CD14-positive monocyte (primary cell): ENCODE results near the gene FARP1. TPM values are rescaled to one million over a fixed set of nuclear protein-coding genes. Genes with fewer than 3 reads are reported as not detected.

ENCODE experiments used
- DNase-seq, 3 donors: peaks; one replicate each; pipeline ENCODE4 v3.0.0-alpha.2; 2011 to 2022
- H2AFZ ChIP-seq: 2 replicates; pipeline ENCODE4 v1.6.0; 2012; ENCODE audit warnings: mild to moderate bottlenecking, low read depth, low read length, inconsistent platforms; ENCODE audit not compliant: insufficient read depth, poor library complexity, severe bottlenecking
- H3K27ac ChIP-seq, 2 donors: 1 replicate in 1 of 2; 2 replicates in 1 of 2; pipeline ENCODE4 v1.5.1; 2012 to 2013; ENCODE audit warnings: low read length in 2 of 2, control low read depth in 1 of 2, inconsistent platforms in 1 of 2, low read depth in 1 of 2, mild to moderate bottlenecking in 1 of 2
- H3K27me3 ChIP-seq, 2 donors: one replicate each; pipeline versions ENCODE4 v1.6.0 to v1.6.1; 2011 to 2013; ENCODE audit warnings: low read length in 2 of 2; ENCODE audit not compliant: control insufficient read depth in 2 of 2, insufficient read depth in 2 of 2
- H3K36me3 ChIP-seq, 2 donors: replicated peaks in 1 of 2; 1 replicate in 1 of 2; 2 replicates in 1 of 2; pipeline versions ENCODE4 v1.5.1 to v1.6.1; 2012 to 2013; ENCODE audit warnings: low read length in 2 of 2, control low read depth in 1 of 2, inconsistent platforms in 1 of 2, mild to moderate bottlenecking in 1 of 2; ENCODE audit not compliant: insufficient read depth in 2 of 2, control insufficient read depth in 1 of 2
- H3K4me1 ChIP-seq, 2 donors: 1 replicate in 1 of 2; 2 replicates in 1 of 2; pipeline versions ENCODE4 v1.5.1 to v1.6.1; 2012 to 2013; ENCODE audit warnings: low read length in 2 of 2, control low read depth in 1 of 2, inconsistent platforms in 1 of 2, mild to moderate bottlenecking in 1 of 2, moderate library complexity in 1 of 2; ENCODE audit not compliant: insufficient read depth in 2 of 2, control insufficient read depth in 1 of 2
- H3K4me2 ChIP-seq: replicated peaks from 2 replicates; pipeline ENCODE3; 2012; ENCODE audit warnings: low read length, moderate library complexity, mild to moderate bottlenecking; ENCODE audit not compliant: poor library complexity, severe bottlenecking; ENCODE audit errors: extremely low read depth
- H3K4me3 ChIP-seq, 3 experiments: fragments of 200-600 bp in 1 of 3; sonication (generic) in 1 of 3; replicated peaks in 1 of 3; 1 replicate in 2 of 3; 2 replicates in 1 of 3; pipeline ENCODE4 v1.5.1; 2011 to 2013; ENCODE audit warnings: low read length in 3 of 3, mild to moderate bottlenecking in 3 of 3, control low read depth in 2 of 3, low read depth in 2 of 3, inconsistent platforms in 1 of 3, moderate library complexity in 1 of 3
- H3K79me2 ChIP-seq: 2 replicates; pipeline ENCODE4 v1.6.0; 2012; ENCODE audit warnings: mild to moderate bottlenecking, control low read depth, inconsistent platforms, low read length, moderate library complexity; ENCODE audit not compliant: insufficient read depth
- H3K9ac ChIP-seq: 2 replicates; pipeline ENCODE4 v1.6.0; 2017; ENCODE audit warnings: low read length, mild to moderate bottlenecking; ENCODE audit not compliant: insufficient read depth, poor library complexity, severe bottlenecking
- H3K9me3 ChIP-seq, 2 donors: replicated peaks in 1 of 2; 1 replicate in 1 of 2; 2 replicates in 1 of 2; pipeline versions ENCODE4 v1.5.1 to v1.6.1; 2012 to 2013; ENCODE audit warnings: low read length in 2 of 2, control low read depth in 1 of 2; ENCODE audit not compliant: control insufficient read depth in 1 of 2, insufficient read depth in 1 of 2
- H4K20me1 ChIP-seq: 2 replicates; pipeline ENCODE4 v1.6.0; 2012; ENCODE audit warnings: mild to moderate bottlenecking, low read length, control low read depth, moderate library complexity; ENCODE audit not compliant: insufficient read depth
- H3K27ac Mint-ChIP-seq, 7 donors: one replicate each; pipeline ENCODE4 v1.8.0; 2020; ENCODE audit warnings: mild to moderate bottlenecking in 7 of 7, mixed read lengths in 7 of 7, moderate library complexity in 6 of 7, inconsistent platforms in 2 of 7
- H3K27me3 Mint-ChIP-seq, 3 donors: one replicate each; pipeline ENCODE4 v1.8.0; 2021 to 2022; ENCODE audit warnings: low read depth in 3 of 3, mild to moderate bottlenecking in 3 of 3, mixed read lengths in 3 of 3, moderate library complexity in 3 of 3, inconsistent platforms in 1 of 3
- H3K36me3 Mint-ChIP-seq, 2 donors: one replicate each; pipeline ENCODE4 v1.8.0; 2020; ENCODE audit warnings: mixed read lengths in 2 of 2, inconsistent platforms in 1 of 2, mild to moderate bottlenecking in 1 of 2
- H3K4me1 Mint-ChIP-seq: one replicate; pipeline ENCODE4 v1.8.0; 2020; ENCODE audit warnings: mild to moderate bottlenecking, mixed read lengths
- H3K4me3 Mint-ChIP-seq, 2 donors: one replicate each; pipeline ENCODE4 v1.8.0; 2020; ENCODE audit warnings: mild to moderate bottlenecking in 2 of 2, mixed read lengths in 2 of 2, moderate library complexity in 1 of 2
- H3K9me3 Mint-ChIP-seq, 7 donors: one replicate each; pipeline ENCODE4 v1.8.0; 2020 to 2022; ENCODE audit warnings: mixed read lengths in 7 of 7, mild to moderate bottlenecking in 6 of 7, moderate library complexity in 6 of 7, inconsistent platforms in 2 of 7
- WGBS: methylation state at CpG from one replicate; pipeline ENCODE4 v1.1.5; 2013; ENCODE audit warnings: missing lambda C conversion rate; ENCODE audit not compliant: insufficient coverage; 5-methylcytosine and 5-hydroxymethylcytosine counted together
- intact Hi-C, 2 donors: fragments of 100-400 bp; cut with micrococcal nuclease; formaldehyde crosslinking; loops; one replicate each; pipeline versions ENCODE4 v1.15.0 to v1.15.1; 2023
- polyA plus RNA-seq, 3 donors: library from polyadenylated mRNA; depleted of rRNA in 1 of 3; unstranded in 2 of 3; stranded (reverse) in 1 of 3; fragments of 300-500 nt in 2 of 3; fragments of >200 nt in 1 of 3; fragmentation: Illumina TruSeq in 2 of 3; gene quantifications; 1 replicate in 2 of 3; 2 replicates in 1 of 3; pipeline ENCODE4 v1.2.3, GENCODE V29; 2012 to 2021
- TF ChIP-seq, protein P1 (sequence below): fragments of 200-600 bp; IDR thresholded peaks from one replicate; pipeline ENCODE4 v1.8.0; 2022; ENCODE audit warnings: antibody characterized with exemption, mild to moderate bottlenecking

Gene FARP1
- polyA plus RNA-seq, 3 donors, result 0.01 to 0.16 (median 0.12) TPM

DNA sequence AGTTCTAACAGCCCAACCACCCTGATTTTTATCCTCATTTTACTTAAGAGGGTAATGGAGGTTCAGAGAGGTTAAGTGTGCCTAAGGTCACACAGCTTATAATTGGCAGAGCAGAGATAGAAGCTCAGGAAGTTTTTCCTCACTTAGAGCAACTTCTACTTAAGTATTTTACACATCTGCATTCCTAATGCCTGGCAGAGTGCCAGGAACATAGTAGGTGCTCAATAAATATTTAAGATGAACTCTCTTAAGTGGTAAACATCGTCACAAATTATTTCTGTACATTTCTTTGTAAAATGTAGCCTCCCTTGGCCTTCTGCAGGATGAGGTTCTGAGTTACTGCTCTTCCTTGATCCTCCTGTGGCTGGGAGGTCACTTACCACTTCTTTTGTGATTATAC, 14.7 kb downstream of the FARP1 start:
- no peaks in the 10 kb centered on the region for H3K36me3 ChIP-seq
- H3K36me3 Mint-ChIP-seq, result no peaks in the 10 kb centered on the region

DNA sequence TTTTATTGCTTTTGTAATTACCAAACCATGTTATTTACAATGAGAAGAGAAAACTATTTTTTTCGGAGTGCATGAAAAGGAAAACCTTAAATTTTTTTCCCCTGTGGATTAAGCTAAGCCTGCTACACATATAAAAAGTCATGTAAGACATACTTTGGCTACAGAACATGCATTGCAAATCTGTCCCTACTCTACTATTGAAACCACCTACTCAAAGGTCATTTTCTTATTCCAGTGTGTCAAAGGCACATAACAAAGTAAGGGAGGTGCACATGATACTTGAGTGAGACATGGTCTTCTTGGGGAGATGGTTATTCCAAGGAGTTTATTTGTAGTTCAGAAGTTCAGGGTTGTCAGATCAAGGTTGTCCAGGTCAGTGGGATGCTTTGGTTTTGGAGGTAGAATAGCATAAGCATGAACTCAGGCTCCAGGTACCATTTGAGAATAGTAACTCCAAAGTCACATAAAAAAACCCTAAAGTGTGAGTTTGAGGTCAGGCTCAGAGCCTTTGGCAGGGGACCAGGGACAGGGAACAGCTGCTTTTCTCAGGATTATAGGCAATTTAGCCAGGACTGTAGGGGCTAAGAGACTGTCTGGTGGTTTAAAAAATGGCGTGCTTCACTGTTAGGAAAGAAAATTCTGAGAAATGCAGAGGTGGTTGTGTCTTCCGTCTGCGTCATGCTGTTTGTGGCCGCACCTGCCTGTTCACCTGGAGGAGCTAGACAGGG, 15.4 kb downstream of the FARP1 start:
- Histone ChIP-seq H3K4me2 (no peak overlapping the region), H3K36me3 (no peaks in the 10 kb centered on the region), H3K79me2 (no peaks in the 10 kb centered on the region), H3K4me3 (no peak overlapping the region), H3K9me3 (no peaks in the 10 kb centered on the region), H3K27me3 (no peaks in the 10 kb centered on the region), H3K27ac (no peak overlapping the region), H3K4me1 (no peaks in the 10 kb centered on the region), H3K9ac (no peak overlapping the region), H4K20me1 (no peaks in the 10 kb centered on the region), H2AFZ (no peak overlapping the region)
- H3K36me3 Mint-ChIP-seq, result no peaks in the 10 kb centered on the region
- H3K27me3 Mint-ChIP-seq, result peaks cover 4 to 12% (median 4%) of the 10 kb centered on the region in 3 donors
- H3K27ac Mint-ChIP-seq, result no peak overlapping the region
- 100% methylated on average over 1 of the region's 5 CpGs for WGBS
- intact Hi-C loops, result no loop called here
- peaks cover 0 to 6% (median 3%) of the 10 kb centered on the region in 7 donors for H3K9me3 Mint-ChIP-seq
- DNase-seq, result no peak
- no peaks in the 10 kb centered on the region for H3K4me1 Mint-ChIP-seq
- H3K4me3 Mint-ChIP-seq, result no peak overlapping the region
- TF ChIP-seq, protein P1, sequence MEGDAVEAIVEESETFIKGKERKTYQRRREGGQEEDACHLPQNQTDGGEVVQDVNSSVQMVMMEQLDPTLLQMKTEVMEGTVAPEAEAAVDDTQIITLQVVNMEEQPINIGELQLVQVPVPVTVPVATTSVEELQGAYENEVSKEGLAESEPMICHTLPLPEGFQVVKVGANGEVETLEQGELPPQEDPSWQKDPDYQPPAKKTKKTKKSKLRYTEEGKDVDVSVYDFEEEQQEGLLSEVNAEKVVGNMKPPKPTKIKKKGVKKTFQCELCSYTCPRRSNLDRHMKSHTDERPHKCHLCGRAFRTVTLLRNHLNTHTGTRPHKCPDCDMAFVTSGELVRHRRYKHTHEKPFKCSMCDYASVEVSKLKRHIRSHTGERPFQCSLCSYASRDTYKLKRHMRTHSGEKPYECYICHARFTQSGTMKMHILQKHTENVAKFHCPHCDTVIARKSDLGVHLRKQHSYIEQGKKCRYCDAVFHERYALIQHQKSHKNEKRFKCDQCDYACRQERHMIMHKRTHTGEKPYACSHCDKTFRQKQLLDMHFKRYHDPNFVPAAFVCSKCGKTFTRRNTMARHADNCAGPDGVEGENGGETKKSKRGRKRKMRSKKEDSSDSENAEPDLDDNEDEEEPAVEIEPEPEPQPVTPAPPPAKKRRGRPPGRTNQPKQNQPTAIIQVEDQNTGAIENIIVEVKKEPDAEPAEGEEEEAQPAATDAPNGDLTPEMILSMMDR, result no peak

More for the DNA sequence above, 14.7 kb downstream of the FARP1 start:
- Histone ChIP-seq H3K9ac (no peak overlapping the region), H2AFZ (no peak overlapping the region), H3K27ac (no peak overlapping the region), H3K9me3 (no peaks in the 10 kb centered on the region), H3K79me2 (no peaks in the 10 kb centered on the region), H3K4me2 (no peak overlapping the region), H3K27me3 (no peaks in the 10 kb centered on the region), H3K4me3 (no peak overlapping the region), H3K4me1 (no peaks in the 10 kb centered on the region), H4K20me1 (no peaks in the 10 kb centered on the region)
- no CpG with 5 or more reads among the region's 1 CpG for WGBS
- Mint-ChIP-seq H3K27ac (no peak overlapping the region), H3K9me3 (peaks cover 0 to 6% (median 0%) of the 10 kb centered on the region in 7 donors), H3K4me1 (no peaks in the 10 kb centered on the region), H3K27me3 (peaks cover 4 to 11% (median 5%) of the 10 kb centered on the region in 3 donors), H3K4me3 (no peak overlapping the region)
- TF ChIP-seq, protein P1, result no peak
- intact Hi-C loops, result no loop called here
- DNase-seq, result no peak
